Vagina (tissue), 2 donors: ENCODE results near the gene DLX1.

ENCODE experiments used
- POLR2AphosphoS5 ChIP-seq, 2 donors: sonication (generic); formaldehyde crosslinking; IDR thresholded peaks; one replicate each; pipeline ENCODE4 v1.9.0; 2017; ENCODE audit warnings: antibody characterized with exemption in 2 of 2, mild to moderate bottlenecking in 2 of 2, low read depth in 1 of 2; ENCODE audit not compliant: insufficient read depth in 1 of 2
- TF ChIP-seq, protein P1 (sequence below), 3 experiments: fragments of 450-650 bp in 2 of 3; fragments of 200-600 bp in 1 of 3; sonication (generic) in 1 of 3; IDR thresholded peaks; one replicate each; pipeline ENCODE4 v1.5.1; 2017 to 2019; ENCODE audit warnings: antibody characterized with exemption in 3 of 3, mild to moderate bottlenecking in 2 of 3, moderate library complexity in 2 of 3

DNA sequence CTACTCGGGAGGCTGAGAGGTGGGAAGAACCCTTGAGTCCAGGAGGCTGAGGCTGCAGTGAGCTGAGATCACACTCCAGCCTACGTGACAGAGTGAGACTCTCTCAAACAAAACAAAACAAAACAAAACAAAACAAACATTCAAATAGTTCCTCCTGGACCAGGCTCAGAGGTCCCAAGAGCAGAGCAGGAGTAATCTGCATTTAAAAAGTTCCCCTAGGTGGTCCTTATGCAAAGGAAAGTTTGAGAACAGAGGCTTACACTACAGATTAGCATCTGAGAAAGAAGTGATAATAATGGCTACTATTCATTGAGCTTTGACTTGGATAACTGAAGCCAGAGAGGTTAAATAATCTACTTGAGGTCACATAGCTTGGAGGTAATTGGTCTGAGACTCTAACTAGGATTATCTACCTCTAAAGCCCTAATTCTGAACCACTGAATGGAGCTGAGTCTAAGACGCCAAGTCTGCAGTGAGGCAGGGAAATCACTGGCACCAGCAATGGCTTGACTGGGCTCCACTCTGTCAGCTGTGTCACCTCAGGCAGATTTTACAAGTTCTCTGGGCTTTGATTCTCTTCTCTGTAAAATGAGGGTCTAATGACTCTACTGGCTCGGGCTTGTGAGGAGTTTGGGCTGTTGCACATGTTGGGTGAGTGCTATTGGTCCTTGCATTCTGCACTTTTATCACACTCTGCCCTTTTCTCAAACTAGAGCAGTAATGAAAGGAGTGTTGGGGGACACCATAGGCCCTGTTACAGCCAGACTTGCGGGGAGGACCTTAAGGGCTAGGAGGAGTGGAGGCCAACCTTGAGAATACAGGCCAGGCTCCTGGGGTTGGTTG is 46.6 kb downstream of the DLX1 start:
- TF ChIP-seq, protein P1, sequence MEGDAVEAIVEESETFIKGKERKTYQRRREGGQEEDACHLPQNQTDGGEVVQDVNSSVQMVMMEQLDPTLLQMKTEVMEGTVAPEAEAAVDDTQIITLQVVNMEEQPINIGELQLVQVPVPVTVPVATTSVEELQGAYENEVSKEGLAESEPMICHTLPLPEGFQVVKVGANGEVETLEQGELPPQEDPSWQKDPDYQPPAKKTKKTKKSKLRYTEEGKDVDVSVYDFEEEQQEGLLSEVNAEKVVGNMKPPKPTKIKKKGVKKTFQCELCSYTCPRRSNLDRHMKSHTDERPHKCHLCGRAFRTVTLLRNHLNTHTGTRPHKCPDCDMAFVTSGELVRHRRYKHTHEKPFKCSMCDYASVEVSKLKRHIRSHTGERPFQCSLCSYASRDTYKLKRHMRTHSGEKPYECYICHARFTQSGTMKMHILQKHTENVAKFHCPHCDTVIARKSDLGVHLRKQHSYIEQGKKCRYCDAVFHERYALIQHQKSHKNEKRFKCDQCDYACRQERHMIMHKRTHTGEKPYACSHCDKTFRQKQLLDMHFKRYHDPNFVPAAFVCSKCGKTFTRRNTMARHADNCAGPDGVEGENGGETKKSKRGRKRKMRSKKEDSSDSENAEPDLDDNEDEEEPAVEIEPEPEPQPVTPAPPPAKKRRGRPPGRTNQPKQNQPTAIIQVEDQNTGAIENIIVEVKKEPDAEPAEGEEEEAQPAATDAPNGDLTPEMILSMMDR (IDR thresholded peaks at IDR 0.05), result no peak
- TF ChIP-seq POLR2AphosphoS5 (IDR thresholded peaks at IDR 0.05; ENCODE audit: insufficient read depth in 1 of 2, low read depth in 1 of 2), result no peak
